Testis (tissue), 2 donors: ENCODE measurements around the gene HES5.

Experiments used
- CTCF ChIP-seq, 3 experiments: fragments of 450-650 bp in 2 of 3; fragments of 200-600 bp in 1 of 3; sonication (generic) in 1 of 3; IDR thresholded peaks; one replicate each; pipeline ENCODE4 v1.5.1; 2016 to 2019; ENCODE audit warnings: antibody characterized with exemption in 3 of 3, mild to moderate bottlenecking in 2 of 3, moderate library complexity in 1 of 3
- POLR2A ChIP-seq: fragments of 450-650 bp; IDR thresholded peaks from one replicate; pipeline ENCODE4 v1.6.1; 2017; ENCODE audit warnings: antibody characterized with exemption, mild to moderate bottlenecking, moderate library complexity

- TF ChIP-seq CTCF (IDR thresholded peaks at IDR 0.05) (no peak), POLR2A (no peak)
These were observed 6.0 kb downstream of the HES5 start for GRCh38 chr1:2523891-2524609.
